WTC11 (cell line): ENCODE measurements around the gene ST6GALNAC5. TPM values are rescaled to one million over a fixed set of nuclear protein-coding genes. Genes with fewer than 3 reads are reported as not detected.

Experiments
- ATAC-seq: fragments of 200-7000 bp; cut with Tn5 transposase; 2 replicates; pipeline ENCODE4 v1.10.0; 2021; ENCODE audit warnings: mild to moderate bottlenecking, moderate library complexity
- CTCF ChIA-PET: fragments of 300-600 bp; sonication (Branson Sonifier 250); formaldehyde crosslinking; loops from one replicate; lab custom pipeline; 2021; ENCODE audit warnings: antibody characterized with exemption; lab: Charles Lee
- POLR2A ChIA-PET: fragments of 350-600 bp; sonication (Branson Sonifier 250); formaldehyde crosslinking; loops from one replicate; lab custom pipeline; 2021; ENCODE audit warnings: antibody characterized with exemption; lab: Charles Lee
- DNase-seq: peaks from one replicate; pipeline ENCODE4 v3.0.0; 2021; ENCODE audit warnings: low spot score
- H3K27ac Mint-ChIP-seq: 2 replicates; pipeline ENCODE4 v1.8.0; 2021; ENCODE audit warnings: mixed read lengths
- H3K27me3 Mint-ChIP-seq: 2 replicates; pipeline ENCODE4 v1.8.0; 2021; ENCODE audit warnings: low read depth, mild to moderate bottlenecking, moderate library complexity, mixed read lengths
- H3K36me3 Mint-ChIP-seq: 2 replicates; pipeline ENCODE4 v1.8.0; 2021; ENCODE audit warnings: mixed read lengths
- H3K4me1 Mint-ChIP-seq: 2 replicates; pipeline ENCODE4 v1.8.0; 2022; ENCODE audit warnings: mixed read lengths
- H3K4me3 Mint-ChIP-seq: 2 replicates; pipeline ENCODE4 v1.8.0; 2021; ENCODE audit warnings: mild to moderate bottlenecking, moderate library complexity, mixed read lengths
- H3K9me3 Mint-ChIP-seq: 2 replicates; pipeline ENCODE4 v1.8.0; 2021; ENCODE audit warnings: mixed read lengths
- ATF2 ChIP-seq: sonication (generic); formaldehyde crosslinking; IDR thresholded peaks from 2 replicates; pipeline ENCODE4 v1.8.1; 2022; ENCODE audit warnings: low read depth, missing genetic modification reagents, borderline replicate concordance
- ATF3 ChIP-seq: sonication (generic); formaldehyde crosslinking; conservative IDR thresholded peaks from 2 replicates; pipeline ENCODE4 v1.8.1; 2022; ENCODE audit warnings: mild to moderate bottlenecking, missing genetic modification reagents
- ATF6 ChIP-seq: sonication (generic); formaldehyde crosslinking; IDR thresholded peaks from 2 replicates; pipeline ENCODE4 v1.8.1; 2023; ENCODE audit warnings: mild to moderate bottlenecking, missing genetic modification reagents
- CREM ChIP-seq: sonication (generic); formaldehyde crosslinking; IDR thresholded peaks from 2 replicates; pipeline ENCODE4 v1.8.1; 2022; ENCODE audit warnings: mild to moderate bottlenecking, missing genetic modification reagents, moderate library complexity
- ETV6 ChIP-seq: sonication (generic); formaldehyde crosslinking; IDR thresholded peaks from 2 replicates; pipeline ENCODE4 v1.8.1; 2022; ENCODE audit warnings: mild to moderate bottlenecking, missing genetic modification reagents
- FOXK1 ChIP-seq: sonication (generic); formaldehyde crosslinking; IDR thresholded peaks from 2 replicates; pipeline ENCODE4 v1.8.0; 2022; ENCODE audit warnings: mild to moderate bottlenecking, moderate library complexity, missing genetic modification reagents
- FOXP1 ChIP-seq: sonication (generic); formaldehyde crosslinking; IDR thresholded peaks from 2 replicates; pipeline ENCODE4 v1.8.0; 2022; ENCODE audit warnings: missing genetic modification reagents, mild to moderate bottlenecking, moderate library complexity, borderline replicate concordance
- JAZF1 ChIP-seq: fragments of 250-450 bp; sonication (Bioruptor Pico); IDR thresholded peaks from 2 replicates; pipeline ENCODE4 v1.9.0; 2021; ENCODE audit warnings: moderate library complexity, mild to moderate bottlenecking, inconsistent platforms
- MLX ChIP-seq: sonication (generic); formaldehyde crosslinking; IDR thresholded peaks from 2 replicates; pipeline ENCODE4 v1.8.1; 2023; ENCODE audit warnings: mild to moderate bottlenecking, missing genetic modification reagents, moderate library complexity
- MYBL2 ChIP-seq: sonication (generic); formaldehyde crosslinking; IDR thresholded peaks from 2 replicates; pipeline ENCODE4 v1.8.1; 2023; ENCODE audit warnings: mild to moderate bottlenecking, moderate library complexity, missing genetic modification reagents
- NFATC4 ChIP-seq: fragments of 250-450 bp; sonication (Bioruptor Pico); IDR thresholded peaks from 2 replicates; pipeline ENCODE4 v1.9.0; 2021; ENCODE audit warnings: mild to moderate bottlenecking
- NFYB ChIP-seq: sonication (generic); formaldehyde crosslinking; conservative IDR thresholded peaks from 2 replicates; pipeline ENCODE4 v1.8.0; 2022; ENCODE audit warnings: low read depth, missing genetic modification reagents
- NR1H2 ChIP-seq: sonication (generic); formaldehyde crosslinking; IDR thresholded peaks from 2 replicates; pipeline ENCODE4 v1.9.0; 2021; ENCODE audit warnings: mild to moderate bottlenecking, moderate library complexity, missing genetic modification reagents
- NR2C2 ChIP-seq: sonication (generic); formaldehyde crosslinking; IDR thresholded peaks from 2 replicates; pipeline ENCODE4 v1.8.0; 2022; ENCODE audit warnings: mild to moderate bottlenecking, missing genetic modification reagents
- PREB ChIP-seq: sonication (generic); formaldehyde crosslinking; IDR thresholded peaks from 2 replicates; pipeline ENCODE4 v1.8.1; 2022; ENCODE audit warnings: mild to moderate bottlenecking, missing genetic modification reagents, moderate library complexity, borderline replicate concordance
- PRRX2 ChIP-seq: fragments of 250-450 bp; sonication (Bioruptor Pico); IDR thresholded peaks from 2 replicates; pipeline ENCODE4 v1.8.0; 2021; ENCODE audit warnings: mild to moderate bottlenecking
- RELA ChIP-seq: sonication (generic); formaldehyde crosslinking; IDR thresholded peaks from 2 replicates; pipeline ENCODE4 v1.8.1; 2022; ENCODE audit warnings: missing genetic modification reagents, mild to moderate bottlenecking, borderline replicate concordance
- SOX15 ChIP-seq: fragments of 250-450 bp; sonication (Bioruptor Pico); IDR thresholded peaks from 2 replicates; pipeline ENCODE4 v1.9.0; 2021; ENCODE audit warnings: mild to moderate bottlenecking
- TP53 ChIP-seq: sonication (generic); formaldehyde crosslinking; IDR thresholded peaks from 2 replicates; pipeline ENCODE4 v1.8.1; 2023; ENCODE audit warnings: mild to moderate bottlenecking, missing genetic modification reagents
- USF2 ChIP-seq: sonication (generic); formaldehyde crosslinking; IDR thresholded peaks from 2 replicates; pipeline ENCODE4 v1.8.1; 2023; ENCODE audit warnings: mild to moderate bottlenecking, missing genetic modification reagents, moderate library complexity
- ZNF317 ChIP-seq: sonication (generic); formaldehyde crosslinking; IDR thresholded peaks from 2 replicates; pipeline ENCODE4 v1.8.1; 2023; ENCODE audit warnings: low read depth, mild to moderate bottlenecking, moderate library complexity, missing genetic modification reagents, borderline replicate concordance
- ZNF416 ChIP-seq: fragments of 250-450 bp; sonication (Bioruptor Pico); IDR thresholded peaks from 2 replicates; pipeline ENCODE4 v1.9.0; 2021; ENCODE audit warnings: mild to moderate bottlenecking, inconsistent platforms
- ZNF423 ChIP-seq: fragments of 250-450 bp; sonication (Bioruptor Pico); IDR thresholded peaks from 2 replicates; pipeline ENCODE4 v2.1.2; 2022; ENCODE audit warnings: mild to moderate bottlenecking, moderate library complexity
- ZNF532 ChIP-seq: fragments of 250-450 bp; sonication (Bioruptor Pico); IDR thresholded peaks from 2 replicates; pipeline ENCODE4 v1.9.0; 2021; ENCODE audit warnings: mild to moderate bottlenecking, borderline replicate concordance
- total RNA-seq: library from RNA; stranded (reverse); gene quantifications from 3 replicates; pipeline ENCODE4 v1.2.3, GENCODE V29; 2021

Gene ST6GALNAC5
- total RNA-seq, 1 experiment from 2014 or later: 9.6 TPM

GRCh38 chr1:77025599-77025998 lies 158.3 kb downstream of the ST6GALNAC5 start:
- no peak for TF ChIP-seq FOXK1 (CRISPR knock-in tag)
- no peak for TF ChIP-seq PRRX2
- TF ChIP-seq ETV6 (CRISPR knock-in tag): no peak
- TF ChIP-seq JAZF1: no peak
- no peak for TF ChIP-seq USF2 (CRISPR knock-in tag)
- TF ChIP-seq ATF3: no peak
- TF ChIP-seq ZNF423 (CRISPR knock-in tag): no peak
- TF ChIP-seq NR1H2 (CRISPR knock-in tag): no peak
- TF ChIP-seq TP53 (CRISPR knock-in tag): no peak
- no peak for TF ChIP-seq ZNF317 (CRISPR knock-in tag)
- TF ChIP-seq ATF2 (CRISPR knock-in tag): no peak
- no peak for TF ChIP-seq CREM (CRISPR knock-in tag)
- no peak for TF ChIP-seq MLX (CRISPR knock-in tag)
- no peak for TF ChIP-seq NR2C2 (CRISPR knock-in tag)
- TF ChIP-seq NFATC4 (CRISPR knock-in tag): no peak
- TF ChIP-seq NFYB: no peak
- no peak for TF ChIP-seq FOXP1 (CRISPR knock-in tag)
- no peak for TF ChIP-seq MYBL2 (CRISPR knock-in tag)
- TF ChIP-seq ATF6: no peak
- ChIA-PET POLR2A (no interaction called here), CTCF (no interaction called here)
- H3K36me3 Mint-ChIP-seq: no peaks in the 10 kb centered on the region
- no peak overlapping the region for H3K27ac Mint-ChIP-seq
- H3K4me1 Mint-ChIP-seq: peaks cover 46% of the 10 kb centered on the region
- no peaks in the 10 kb centered on the region for H3K27me3 Mint-ChIP-seq
- H3K4me3 Mint-ChIP-seq: no peak overlapping the region
- no peaks in the 10 kb centered on the region for H3K9me3 Mint-ChIP-seq
- ATAC-seq (no peak), DNase-seq (no peak)

GRCh38 chr1:77026135-77026534 lies 158.9 kb downstream of the ST6GALNAC5 start:
- no peak overlapping the region for H3K27ac Mint-ChIP-seq
- ChIA-PET POLR2A (no interaction called here), CTCF (no interaction called here)
- ATAC-seq (peak; percentile 90), DNase-seq (no peak)
- H3K9me3 Mint-ChIP-seq: no peaks in the 10 kb centered on the region
- H3K4me3 Mint-ChIP-seq: no peak overlapping the region
- H3K4me1 Mint-ChIP-seq: peaks cover 43% of the 10 kb centered on the region
- no peaks in the 10 kb centered on the region for H3K36me3 Mint-ChIP-seq
- no peaks in the 10 kb centered on the region for H3K27me3 Mint-ChIP-seq
- no peak for TF ChIP-seq ZNF416 (CRISPR knock-in tag)
- TF ChIP-seq PREB (CRISPR knock-in tag): no peak
- no peak for TF ChIP-seq CREM (CRISPR knock-in tag)
- TF ChIP-seq NFATC4 (CRISPR knock-in tag): no peak
- no peak for TF ChIP-seq RELA (CRISPR knock-in tag)
- no peak for TF ChIP-seq ZNF532 (CRISPR knock-in tag)
- no peak for TF ChIP-seq SOX15 (CRISPR knock-in tag)
